Erythroblast (primary cell): Measurements from ENCODE around the gene FBXW10.
A peak's percentile ranks its signal among the peaks of the same experiment; 100 is the strongest.
"Not testable (repeated sequence)": the region's sequence is repeated elsewhere in the genome, so short reads cannot be mapped to it uniquely, and the experiment has no call there.

Source experiments
- DNase-seq, 2 experiments: peaks; one replicate each; lab custom pipeline; 2025; lab: John Stamatoyannopoulos, UW

Gene FBXW10

DNA sequence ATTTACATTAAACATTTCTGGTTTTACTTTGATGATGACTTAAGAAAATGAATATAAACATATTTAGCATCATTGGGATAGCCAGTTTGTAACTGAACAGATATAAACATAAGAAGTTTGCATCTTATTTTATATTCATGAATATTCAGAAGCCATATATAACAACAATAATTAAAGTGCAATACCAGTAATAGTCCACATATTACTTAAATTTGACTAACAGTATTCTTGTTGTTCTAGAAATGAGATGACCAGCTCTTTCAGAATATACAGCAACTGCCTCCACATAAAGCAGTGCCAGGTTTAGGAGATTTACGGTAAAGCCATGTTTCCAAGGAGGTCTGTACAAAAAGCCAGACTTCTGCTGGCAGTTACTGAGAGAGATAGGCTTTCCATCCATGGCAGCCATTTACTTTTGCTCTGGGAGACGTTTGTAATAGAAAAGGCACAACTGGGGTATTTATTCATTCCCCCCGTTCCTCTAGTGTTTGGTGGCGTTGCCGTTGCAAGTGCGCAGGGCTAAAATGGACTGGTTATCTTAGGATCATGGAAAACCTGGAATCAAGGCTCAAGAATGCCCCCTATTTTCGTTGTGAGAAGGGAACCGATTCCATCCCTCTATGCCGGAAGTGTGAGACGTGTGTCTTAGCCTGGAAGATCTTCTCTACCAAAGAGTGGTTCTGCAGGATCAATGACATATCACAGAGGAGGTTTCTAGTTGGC is at the start of gene FBXW10:
Gene FBXW10, plus strand, starts transcription at position 356 of the 723 bp plus-strand sequence. Its CDS starts 191 bp downstream, at position 547.
- DNase-seq: not testable (repeated sequence)

DNA sequence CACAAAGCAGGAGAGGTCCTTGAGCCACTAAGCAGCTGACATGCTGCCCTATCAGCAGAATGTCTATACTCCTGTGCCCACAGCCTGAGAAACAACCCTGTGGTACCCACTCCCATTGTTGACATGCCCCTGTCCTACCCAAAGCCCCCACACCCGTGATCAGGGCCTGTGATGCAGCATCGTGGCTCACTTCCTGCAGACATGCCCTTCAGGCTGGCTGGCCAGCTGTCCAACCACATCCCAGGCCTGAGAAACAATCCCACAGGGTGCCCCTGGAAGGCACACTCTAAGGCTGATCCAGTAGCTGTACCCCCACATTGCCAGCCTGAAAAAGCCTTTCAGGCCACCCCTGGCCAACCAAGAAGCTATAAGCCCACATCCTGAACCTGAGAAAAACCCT is 48.7 kb upstream of the FBXW10 start:
- not testable (repeated sequence) for DNase-seq

- not testable (repeated sequence) for DNase-seq
Measured at GRCh38 chr17:18698473-18699103, 45.3 kb upstream of the FBXW10 start.

DNA sequence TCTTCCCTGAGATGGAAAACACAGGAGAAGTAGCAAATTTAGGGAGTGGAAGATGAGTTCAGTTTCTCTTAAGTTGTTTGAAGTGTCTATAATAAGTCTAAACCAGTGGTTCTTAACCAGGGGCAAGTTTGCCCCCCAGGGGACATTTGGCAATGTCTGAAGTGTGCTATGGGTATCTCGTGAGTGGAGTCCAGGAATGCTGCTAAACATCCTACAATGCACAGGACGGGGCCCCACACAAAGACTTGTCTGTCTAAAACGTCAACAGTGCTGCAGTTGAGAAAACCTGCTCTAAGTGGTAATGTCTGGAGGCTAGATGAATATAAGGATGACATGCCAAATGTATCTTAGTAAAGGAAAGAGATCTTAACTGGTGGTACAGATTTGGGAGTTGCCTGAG is 37.9 kb upstream of the FBXW10 start:
- DNase-seq: not testable (repeated sequence)

DNA sequence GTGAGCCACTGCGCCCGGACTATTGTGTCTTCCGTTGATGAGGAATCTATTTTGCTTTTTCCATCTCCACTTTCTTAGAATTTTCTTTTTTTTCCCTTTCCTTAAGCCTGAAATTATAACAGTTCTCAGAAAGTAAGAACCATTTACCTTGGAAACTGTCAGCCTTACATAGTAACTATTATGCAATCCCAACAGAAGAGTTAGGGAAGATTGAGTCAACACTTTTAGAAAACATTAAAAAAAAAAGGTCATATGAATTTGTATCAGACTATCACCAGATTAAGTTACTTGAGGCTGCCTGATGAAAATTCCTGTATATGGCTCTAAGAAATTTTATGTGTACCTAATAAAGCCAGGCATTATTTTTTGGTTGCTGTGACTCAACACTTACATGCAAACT is 35.6 kb upstream of the FBXW10 start:
- DNase-seq: not testable (repeated sequence)

DNA sequence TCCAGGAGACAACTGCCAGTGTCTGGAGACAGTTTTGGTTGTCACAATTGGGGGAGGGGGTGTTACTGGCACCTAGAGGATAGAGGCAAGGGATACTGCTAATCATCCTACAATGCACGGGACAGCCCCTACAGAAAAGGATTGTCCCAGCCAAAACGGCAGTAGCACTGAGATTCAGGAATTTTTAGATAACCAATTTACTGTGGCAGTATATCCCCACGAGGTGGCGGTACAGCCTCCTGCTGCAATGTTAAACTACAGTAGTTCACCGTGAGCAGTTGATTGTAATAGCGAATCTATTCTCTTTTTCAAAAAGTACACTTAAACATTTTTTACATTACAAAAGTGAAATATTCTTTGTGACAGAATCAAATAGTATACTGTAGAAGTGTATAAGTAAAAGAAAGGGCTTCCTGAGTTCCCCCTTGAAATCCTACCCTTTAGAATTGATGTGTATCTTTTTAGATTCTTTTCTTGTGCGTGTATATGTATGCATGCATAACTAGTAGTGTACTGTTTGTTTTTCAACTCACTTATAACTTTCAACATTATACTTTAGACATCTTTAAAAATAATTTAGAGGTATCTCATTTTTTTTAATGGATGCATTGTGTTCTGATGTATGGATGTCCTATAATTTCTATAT is 31.4 kb upstream of the FBXW10 start:
- DNase-seq: peak; percentile 65 to 83

DNA sequence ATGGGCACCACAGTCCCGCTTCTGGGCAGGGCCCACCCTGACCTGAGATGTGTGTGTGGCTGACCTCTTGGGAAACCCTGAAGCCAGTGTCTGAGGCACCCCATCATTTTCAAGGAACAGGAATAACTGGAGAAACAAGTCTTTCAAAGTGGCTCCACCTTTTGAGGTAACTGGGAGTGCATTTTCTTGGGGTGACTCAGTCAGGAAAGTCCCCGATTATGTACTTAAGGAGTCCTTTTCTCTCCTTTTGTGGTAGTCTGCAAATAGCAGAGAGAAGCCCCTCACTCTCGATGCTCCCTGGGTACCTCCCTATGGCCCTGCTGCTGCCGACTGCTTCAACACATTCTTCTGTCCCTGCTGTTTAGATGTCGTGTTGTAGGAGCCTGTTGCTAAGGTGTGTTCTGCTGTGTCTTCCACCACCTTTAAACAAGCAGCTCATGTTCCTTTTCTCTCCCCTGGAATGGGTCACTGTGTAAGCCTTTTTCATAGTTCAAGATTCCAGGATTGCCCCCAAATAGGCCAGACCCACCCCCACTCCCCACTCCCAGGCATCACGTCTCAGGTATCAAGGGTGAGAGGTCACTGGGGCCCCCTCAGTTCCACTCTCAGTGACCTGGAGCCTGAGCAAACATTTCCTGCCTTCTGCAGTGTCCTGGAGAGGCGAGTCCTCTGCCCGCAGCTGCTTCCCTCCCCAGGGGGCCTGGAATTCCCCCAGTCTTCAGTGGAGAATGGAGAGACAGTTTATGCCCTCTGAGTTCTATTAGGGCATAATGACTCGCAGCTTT is 25.0 kb upstream of the FBXW10 start:
- DNase-seq: not testable (repeated sequence)

DNA sequence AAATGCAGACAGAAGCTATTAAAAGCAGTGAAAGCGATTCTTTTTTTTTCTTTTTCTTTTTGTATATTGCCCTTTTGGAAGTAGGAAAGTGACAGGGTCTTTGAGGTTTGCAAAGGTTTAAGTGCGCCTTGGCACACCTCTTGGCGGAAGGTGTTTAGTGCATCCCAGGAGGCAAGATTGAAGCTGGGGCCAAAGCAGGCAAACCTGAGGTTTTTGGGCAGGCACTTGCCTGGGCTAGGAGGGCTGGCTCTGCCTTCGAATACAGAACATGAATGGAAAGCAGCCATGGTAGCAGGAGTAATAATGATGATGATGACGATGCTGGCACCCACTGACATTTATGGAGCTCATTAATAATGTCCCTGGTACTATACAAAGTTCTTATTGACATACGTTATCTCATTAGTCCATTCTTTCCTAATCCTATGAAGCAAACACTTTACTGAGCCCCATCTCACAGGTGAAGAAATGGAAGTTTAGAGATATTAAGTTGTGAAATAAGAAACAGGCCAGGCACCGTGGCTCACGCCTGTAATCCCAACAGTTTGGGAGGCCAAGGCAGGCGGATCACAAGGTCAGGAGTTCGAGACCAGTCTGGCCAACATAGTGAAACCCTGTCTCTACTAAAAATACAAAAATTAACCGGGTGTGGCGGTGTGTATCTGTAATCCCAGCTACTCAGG is 24.3 kb upstream of the FBXW10 start:
- not testable (repeated sequence) for DNase-seq

DNA sequence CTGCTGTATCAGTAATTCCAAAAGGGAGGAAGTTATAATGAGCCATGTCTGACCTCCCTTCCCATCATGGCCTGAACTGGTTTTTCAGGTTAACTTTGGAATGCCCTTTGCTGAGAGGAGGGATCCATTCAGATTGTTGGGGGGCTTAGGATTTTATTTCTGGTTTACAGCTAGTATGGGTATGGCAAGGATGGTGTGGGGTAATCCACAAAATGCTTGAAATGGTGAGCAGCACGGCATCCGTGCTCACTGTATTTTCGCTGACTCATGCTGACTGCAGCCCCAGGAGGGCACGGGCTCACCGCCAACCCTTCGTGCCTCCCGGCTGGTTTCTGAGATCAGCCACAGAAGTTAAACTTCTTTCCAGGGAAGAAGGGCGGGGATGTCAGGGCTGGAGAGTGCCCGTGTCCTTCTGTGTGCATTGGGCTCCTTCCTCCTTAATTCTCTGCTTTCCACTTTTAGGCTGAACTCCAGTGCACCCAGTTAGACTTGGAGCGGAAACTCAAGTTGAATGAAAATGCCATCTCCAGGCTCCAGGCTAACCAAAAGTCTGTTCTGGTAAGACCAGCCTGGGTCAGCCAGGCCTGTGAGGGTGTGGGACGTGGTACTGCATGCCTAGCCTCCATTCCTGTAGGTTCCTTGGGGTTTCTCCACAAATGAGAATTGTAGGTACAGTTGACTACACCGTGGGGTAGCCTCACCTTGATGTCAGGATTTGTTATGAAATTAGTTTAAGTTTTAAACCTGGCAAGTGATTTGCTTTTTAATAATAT is 21.9 kb upstream of the FBXW10 start:
- DNase-seq: not testable (repeated sequence)

- DNase-seq: not testable (repeated sequence)
Measured at GRCh38 chr17:18722612-18723011, 21.2 kb upstream of the FBXW10 start.

GRCh38 chr17:18723509-18723908 is 20.3 kb upstream of the FBXW10 start:
- peak in 1 of 2 experiments; percentile 9 for DNase-seq

DNA sequence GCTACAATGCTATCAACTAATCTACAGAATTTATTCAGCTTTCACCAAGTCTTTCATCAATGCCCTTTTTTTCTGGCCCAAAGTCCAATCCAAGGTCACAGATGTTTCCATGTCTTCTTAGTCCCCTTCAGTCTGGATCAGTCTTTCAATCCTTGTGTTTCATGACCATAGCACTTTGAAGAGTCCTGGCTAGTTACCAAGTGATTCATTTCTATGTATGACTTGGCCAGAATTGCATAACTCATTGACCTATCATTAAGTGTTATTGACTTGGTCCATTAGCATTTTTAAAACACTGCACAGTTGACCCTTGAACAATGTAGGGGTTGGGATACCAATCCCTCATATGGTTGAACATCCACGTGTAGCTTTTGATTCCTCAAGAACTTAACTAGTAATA is 11.4 kb upstream of the FBXW10 start:
- DNase-seq: not testable (repeated sequence)

GRCh38 chr17:18733350-18733749 is 10.5 kb upstream of the FBXW10 start:
- not testable (repeated sequence) for DNase-seq

GRCh38 chr17:18739616-18740391 is 4.0 kb upstream of the FBXW10 start:
- DNase-seq: not testable (repeated sequence)

GRCh38 chr17:18741228-18741627 is 2.6 kb upstream of the FBXW10 start:
- DNase-seq: not testable (repeated sequence)

GRCh38 chr17:18744726-18745125 is 872 bp downstream of the FBXW10 start:
- DNase-seq: not testable (repeated sequence)

DNA sequence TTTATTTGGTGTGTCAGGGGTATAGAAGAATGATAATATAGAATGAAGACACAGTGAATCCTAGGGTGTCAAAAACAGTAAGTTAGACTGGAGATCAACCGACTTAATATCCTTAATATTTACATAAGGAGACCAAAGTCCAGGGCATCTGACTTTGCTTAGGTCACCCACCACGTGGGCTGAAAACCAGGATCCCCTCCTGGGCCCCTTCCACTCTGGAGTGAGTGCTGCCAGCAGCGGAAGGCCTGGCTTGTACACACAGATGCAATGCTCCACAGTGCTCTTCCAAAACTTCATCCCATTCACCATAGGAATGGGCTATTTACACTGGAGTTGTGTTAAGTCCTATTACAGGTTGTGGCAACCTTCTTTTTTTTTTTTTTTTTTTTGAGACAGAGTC is 2.7 kb downstream of the FBXW10 start:
- DNase-seq: not testable (repeated sequence)

GRCh38 chr17:18747501-18747900 is 3.6 kb downstream of the FBXW10 start:
- DNase-seq: not testable (repeated sequence)

GRCh38 chr17:18750242-18750641 is 6.4 kb downstream of the FBXW10 start:
- DNase-seq: not testable (repeated sequence)
